HG03565 (cell line): ENCODE measurements around the gene SSBP2.
"Not testable (repeated sequence)": the region's sequence is repeated elsewhere in the genome, so short reads cannot be mapped to it uniquely, and the experiment has no call there.

Experiments used
- ATAC-seq: cut with Tn5 transposase; IDR thresholded peaks from one replicate; pipeline ENCODE4 v1.9.1; 2021; ENCODE audit warnings: mild to moderate bottlenecking, moderate library complexity; ENCODE audit not compliant: unreplicated experiment

Gene SSBP2

GRCh38 chr5:81740758-81741157, 10.1 kb downstream of the SSBP2 start:
- ATAC-seq = no peak

GRCh38 chr5:81739291-81739690, 11.6 kb downstream of the SSBP2 start:
- no peak for ATAC-seq

GRCh38 chr5:81729276-81729675, 21.6 kb downstream of the SSBP2 start:
- ATAC-seq = no peak

- ATAC-seq = no peak
These were observed 22.6 kb downstream of the SSBP2 start for GRCh38 chr5:81728301-81728700.

GRCh38 chr5:81726297-81726696, 24.6 kb downstream of the SSBP2 start:
- no peak for ATAC-seq

- no peak for ATAC-seq
These were observed 26.3 kb downstream of the SSBP2 start for GRCh38 chr5:81724571-81724970.

- ATAC-seq = no peak
These were observed 26.8 kb downstream of the SSBP2 start for GRCh38 chr5:81724108-81724507.

GRCh38 chr5:81721049-81721448, 29.8 kb downstream of the SSBP2 start:
- ATAC-seq = no peak

- ATAC-seq = no peak
These were observed 31.1 kb downstream of the SSBP2 start for GRCh38 chr5:81719743-81720345.

- ATAC-seq = no peak
These were observed 32.6 kb downstream of the SSBP2 start for GRCh38 chr5:81718300-81718699.

GRCh38 chr5:81717860-81718259, 33.0 kb downstream of the SSBP2 start:
- no peak for ATAC-seq

- ATAC-seq = no peak
These were observed 33.7 kb downstream of the SSBP2 start for GRCh38 chr5:81717226-81717625.

GRCh38 chr5:81714076-81714475, 36.8 kb downstream of the SSBP2 start:
- not testable (repeated sequence) for ATAC-seq

- ATAC-seq = no peak
These were observed 42.0 kb downstream of the SSBP2 start for GRCh38 chr5:81708889-81709288.

- ATAC-seq = no peak
These were observed 47.1 kb downstream of the SSBP2 start for GRCh38 chr5:81703840-81704239.

GRCh38 chr5:81700166-81700565, 50.7 kb downstream of the SSBP2 start:
- no peak for ATAC-seq

- no peak for ATAC-seq
These were observed 52.1 kb downstream of the SSBP2 start for GRCh38 chr5:81698813-81699212.

GRCh38 chr5:81696418-81697397, 54.2 kb downstream of the SSBP2 start:
- no peak for ATAC-seq

GRCh38 chr5:81694726-81695125, 56.2 kb downstream of the SSBP2 start:
- no peak for ATAC-seq

- ATAC-seq = no peak
These were observed 62.7 kb downstream of the SSBP2 start for GRCh38 chr5:81688215-81688614.

GRCh38 chr5:81687292-81687691, 63.6 kb downstream of the SSBP2 start:
- no peak for ATAC-seq

- no peak for ATAC-seq
These were observed 65.4 kb downstream of the SSBP2 start for GRCh38 chr5:81685471-81685870.
